H9 (cell line): ENCODE measurements around the gene CTAG2. TPM values are rescaled to one million over a fixed set of nuclear protein-coding genes. Genes with fewer than 3 reads are reported as not detected.

ENCODE experiments used
- DNase-seq: peaks from one replicate; pipeline ENCODE4 v3.0.0-alpha.2; 2017
- H2AFZ ChIP-seq: one replicate; pipeline ENCODE4 v1.6.1; 2013; ENCODE audit warnings: mild to moderate bottlenecking, low read length, control low read depth, moderate library complexity
- H2AK5ac ChIP-seq: 2 replicates; pipeline ENCODE4 v1.6.1; 2013; ENCODE audit warnings: low read length, control low read depth, mixed read lengths; ENCODE audit not compliant: insufficient read length
- H2BK120ac ChIP-seq: one replicate; pipeline ENCODE4 v1.6.1; 2013; ENCODE audit warnings: low read depth, mild to moderate bottlenecking, low read length, control low read depth, inconsistent platforms; ENCODE audit not compliant: poor library complexity, severe bottlenecking
- H2BK12ac ChIP-seq: 2 replicates; pipeline ENCODE4 v1.6.1; 2013; ENCODE audit warnings: low read length, control low read depth, mixed read lengths, low read depth; ENCODE audit not compliant: insufficient read length
- H2BK15ac ChIP-seq: 2 replicates; pipeline ENCODE4 v1.6.1; 2013; ENCODE audit warnings: low read depth, low read length, control low read depth
- H2BK20ac ChIP-seq: one replicate; pipeline ENCODE4 v1.6.1; 2013; ENCODE audit warnings: low read depth, mild to moderate bottlenecking, low read length, control low read depth, inconsistent platforms; ENCODE audit not compliant: poor library complexity, severe bottlenecking
- H2BK5ac ChIP-seq: 2 replicates; pipeline ENCODE4 v1.6.1; 2013; ENCODE audit warnings: low read length, control low read depth, mixed read lengths; ENCODE audit not compliant: insufficient read length
- H3K14ac ChIP-seq: 2 replicates; pipeline ENCODE4 v1.6.1; 2013; ENCODE audit warnings: low read length, control low read depth; ENCODE audit not compliant: insufficient read depth
- H3K18ac ChIP-seq: 2 replicates; pipeline ENCODE4 v1.6.1; 2013; ENCODE audit warnings: low read depth, mild to moderate bottlenecking, mixed read lengths, low read length, control low read depth; ENCODE audit not compliant: insufficient read length
- H3K23ac ChIP-seq: 2 replicates; pipeline ENCODE4 v1.6.1; 2013; ENCODE audit warnings: low read length, control low read depth, mixed read lengths, low read depth; ENCODE audit not compliant: insufficient read length
- H3K23me2 ChIP-seq: 2 replicates; pipeline ENCODE4 v1.6.1; 2013; ENCODE audit warnings: low read depth, mild to moderate bottlenecking, mixed read lengths, low read length, control low read depth; ENCODE audit not compliant: insufficient read length, poor library complexity, severe bottlenecking
- H3K27ac ChIP-seq: 2 replicates; pipeline ENCODE4 v1.5.1; 2013; ENCODE audit warnings: low read length, control low read depth, mixed read lengths, low read depth; ENCODE audit not compliant: insufficient read length
- H3K27me3 ChIP-seq: 2 replicates; pipeline ENCODE4 v1.6.1; 2013; ENCODE audit warnings: low read length, control low read depth, inconsistent platforms; ENCODE audit not compliant: insufficient read depth
- H3K4ac ChIP-seq: 2 replicates; pipeline ENCODE4 v1.6.1; 2013; ENCODE audit warnings: low read depth, mild to moderate bottlenecking, control low read depth, inconsistent platforms, low read length, moderate library complexity
- H3K4me1 ChIP-seq: 2 replicates; pipeline ENCODE4 v1.6.1; 2013; ENCODE audit warnings: low read length, control low read depth, inconsistent platforms; ENCODE audit not compliant: insufficient read depth
- H3K4me2 ChIP-seq: 2 replicates; pipeline ENCODE4 v1.6.1; 2013; ENCODE audit warnings: low read length, control low read depth, mixed read lengths; ENCODE audit not compliant: insufficient read length, insufficient read depth
- H3K56ac ChIP-seq: 2 replicates; pipeline ENCODE4 v1.6.1; 2013; ENCODE audit warnings: low read depth, mild to moderate bottlenecking, mixed read lengths, low read length, control low read depth; ENCODE audit not compliant: insufficient read length
- H3K79me1 ChIP-seq: 2 replicates; pipeline ENCODE4 v1.6.1; 2013; ENCODE audit warnings: low read depth, mild to moderate bottlenecking, moderate library complexity, low read length, control low read depth, inconsistent platforms; ENCODE audit not compliant: insufficient read depth, poor library complexity, severe bottlenecking
- H3K79me2 ChIP-seq: 2 replicates; pipeline ENCODE4 v1.6.1; 2013; ENCODE audit warnings: low read length, control low read depth, inconsistent platforms; ENCODE audit not compliant: insufficient read depth
- H3K9ac ChIP-seq: 2 replicates; pipeline ENCODE4 v1.6.1; 2013; ENCODE audit warnings: low read length, control low read depth, mixed read lengths; ENCODE audit not compliant: insufficient read length; ENCODE audit errors: extremely low read depth
- H3K9me3 ChIP-seq: one replicate; pipeline ENCODE4 v1.6.1; 2013; ENCODE audit warnings: low read depth, low read length, inconsistent platforms; ENCODE audit not compliant: control insufficient read depth
- H3T11ph ChIP-seq: one replicate; pipeline ENCODE4 v1.6.1; 2013; ENCODE audit warnings: mild to moderate bottlenecking, low read length, control low read depth, inconsistent platforms
- H4K20me1 ChIP-seq: one replicate; pipeline ENCODE4 v1.6.1; 2013; ENCODE audit not compliant: control insufficient read depth, insufficient read length, insufficient read depth
- H4K5ac ChIP-seq: 2 replicates; pipeline ENCODE4 v1.6.1; 2013; ENCODE audit warnings: low read depth, mild to moderate bottlenecking, mixed read lengths, low read length, control low read depth; ENCODE audit not compliant: insufficient read length
- H4K8ac ChIP-seq: replicated peaks from 2 replicates; pipeline ENCODE4 v1.6.1; 2013; ENCODE audit warnings: low read length, control low read depth, mixed read lengths, low read depth; ENCODE audit not compliant: insufficient read length
- H4K91ac ChIP-seq: 2 replicates; pipeline ENCODE4 v1.6.1; 2013; ENCODE audit warnings: low read depth, mild to moderate bottlenecking, moderate library complexity, mixed read lengths, low read length, control low read depth; ENCODE audit not compliant: insufficient read length
- H3K27ac Mint-ChIP-seq, 3 experiments: 2 replicates in 2 of 3; 3 replicates in 1 of 3; pipeline ENCODE4 v1.8.0; 2020 to 2021; ENCODE audit warnings: mixed read lengths in 3 of 3, mild to moderate bottlenecking in 1 of 3, moderate library complexity in 1 of 3
- H3K27me3 Mint-ChIP-seq: 2 replicates; pipeline ENCODE4 v1.8.0; 2021; ENCODE audit warnings: low read depth, mild to moderate bottlenecking, moderate library complexity, mixed read lengths
- H3K36me3 Mint-ChIP-seq, 3 experiments: 2 replicates in 2 of 3; 3 replicates in 1 of 3; pipeline ENCODE4 v1.8.0; 2020 to 2021; ENCODE audit warnings: low read depth in 3 of 3, mixed read lengths in 3 of 3; ENCODE audit not compliant: insufficient read depth in 1 of 3
- H3K4me1 Mint-ChIP-seq, 2 experiments: 2 replicates each; pipeline ENCODE4 v1.8.0; 2020; ENCODE audit warnings: mixed read lengths in 2 of 2
- H3K4me3 Mint-ChIP-seq, 2 experiments: 2 replicates in 1 of 2; 3 replicates in 1 of 2; pipeline ENCODE4 v1.8.0; 2020 to 2021; ENCODE audit warnings: mild to moderate bottlenecking in 2 of 2, mixed read lengths in 2 of 2, moderate library complexity in 1 of 2
- H3K9me3 Mint-ChIP-seq, 2 experiments: 2 replicates in 1 of 2; 3 replicates in 1 of 2; pipeline ENCODE4 v1.8.0; 2020; ENCODE audit warnings: mild to moderate bottlenecking in 2 of 2, mixed read lengths in 2 of 2, moderate library complexity in 1 of 2
- WGBS: extraction: QIAGEN DNeasy Blood & Tissue Kit; methylation state at CpG from one replicate; pipeline ENCODE4 v1.1.7; 2013; ENCODE audit warnings: missing lambda C conversion rate, low lambda C conversion rate, mixed read lengths; ENCODE audit not compliant: insufficient read length; ENCODE audit errors: extremely low coverage; 5-methylcytosine and 5-hydroxymethylcytosine counted together
- total RNA-seq: library from RNA; stranded (reverse); gene quantifications from 2 replicates; pipeline ENCODE4 v1.2.1, GENCODE V29; 2021
- TF ChIP-seq, protein P1 (sequence below): fragments of 200-600 bp; sonication (generic); conservative IDR thresholded peaks from 3 replicates; pipeline ENCODE4 v1.8.0; 2021; ENCODE audit warnings: antibody characterized with exemption, mild to moderate bottlenecking

Gene CTAG2
- total RNA-seq, 1 experiment from 2014 or later = not detected

- Histone ChIP-seq H3K56ac (no peak overlapping the region), H2BK120ac (no peak overlapping the region), H2BK20ac (no peak overlapping the region), H3K79me1 (no peaks in the 10 kb centered on the region), H3T11ph (no peak overlapping the region), H2AFZ (no peak overlapping the region), H3K23ac (no peak overlapping the region), H3K27ac (no peak overlapping the region), H3K4me2 (no peak overlapping the region), H2AK5ac (no peak overlapping the region), H3K79me2 (no peaks in the 10 kb centered on the region), H3K27me3 (no peaks in the 10 kb centered on the region), H3K18ac (no peak overlapping the region), H4K91ac (no peak overlapping the region), H4K20me1 (no peaks in the 10 kb centered on the region), H3K9me3 (peaks cover 50% of the 10 kb centered on the region), H4K5ac (no peak overlapping the region), H3K14ac (no peak overlapping the region), H2BK12ac (no peak overlapping the region), H2BK5ac (no peak overlapping the region), H3K9ac (no peak overlapping the region), H4K8ac (no peak overlapping the region), H3K23me2 (no peaks in the 10 kb centered on the region), H3K4me1 (no peaks in the 10 kb centered on the region), H3K4ac (no peak overlapping the region), H2BK15ac (no peak overlapping the region)
- Mint-ChIP-seq H3K27ac (peak overlapping the region in 1 of 3 experiments; percentile 12; a peak in 1 of 7 replicates), H3K4me1 (no peaks in the 10 kb centered on the region), H3K9me3 (peaks cover 80 to 81% of the 10 kb centered on the region in 2 experiments), H3K4me3 (no peak overlapping the region), H3K27me3 (peaks cover 5% of the 10 kb centered on the region), H3K36me3 (peaks cover 0 to 6% (median 5%) of the 10 kb centered on the region in 3 experiments; a peak in 3 of 7 replicates)
- TF ChIP-seq, protein P1, sequence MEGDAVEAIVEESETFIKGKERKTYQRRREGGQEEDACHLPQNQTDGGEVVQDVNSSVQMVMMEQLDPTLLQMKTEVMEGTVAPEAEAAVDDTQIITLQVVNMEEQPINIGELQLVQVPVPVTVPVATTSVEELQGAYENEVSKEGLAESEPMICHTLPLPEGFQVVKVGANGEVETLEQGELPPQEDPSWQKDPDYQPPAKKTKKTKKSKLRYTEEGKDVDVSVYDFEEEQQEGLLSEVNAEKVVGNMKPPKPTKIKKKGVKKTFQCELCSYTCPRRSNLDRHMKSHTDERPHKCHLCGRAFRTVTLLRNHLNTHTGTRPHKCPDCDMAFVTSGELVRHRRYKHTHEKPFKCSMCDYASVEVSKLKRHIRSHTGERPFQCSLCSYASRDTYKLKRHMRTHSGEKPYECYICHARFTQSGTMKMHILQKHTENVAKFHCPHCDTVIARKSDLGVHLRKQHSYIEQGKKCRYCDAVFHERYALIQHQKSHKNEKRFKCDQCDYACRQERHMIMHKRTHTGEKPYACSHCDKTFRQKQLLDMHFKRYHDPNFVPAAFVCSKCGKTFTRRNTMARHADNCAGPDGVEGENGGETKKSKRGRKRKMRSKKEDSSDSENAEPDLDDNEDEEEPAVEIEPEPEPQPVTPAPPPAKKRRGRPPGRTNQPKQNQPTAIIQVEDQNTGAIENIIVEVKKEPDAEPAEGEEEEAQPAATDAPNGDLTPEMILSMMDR = no peak
- no peak for DNase-seq
- no CpG with 5 or more reads among the region's 11 CpGs for whole genome bisulfite sequencing
Measured at GRCh38 chrX:154658957-154659356, 5.6 kb upstream of the CTAG2 start.
